HepG2 (cell line): Measurements from ENCODE around the gene NIPAL3. TPM values are rescaled to one million over a fixed set of nuclear protein-coding genes. Genes with fewer than 3 reads are reported as not detected.

Source experiments
- ATAC-seq: fragments of 200-7000 bp; cut with Tn5 transposase; 3 replicates; pipeline ENCODE4 v1.9.1; 2020; ENCODE audit warnings: mild to moderate bottlenecking, moderate library complexity
- BruUV-seq: library from RNA; stranded (reverse); fragments of 400-500 nt; replicated peaks from 2 replicates; lab custom pipeline; 2021; lab: Mats Ljungman, UMichigan
- CTCF ChIA-PET: fragments of 300-600 bp; formaldehyde crosslinking; extraction: SDS; loops from one replicate; lab custom pipeline; 2021; ENCODE audit warnings: low total read pairs, inconsistent platforms, low intra/inter-chr PET ratio; lab: Yijun Ruan, JAX
- POLR2A ChIA-PET: fragments of 350-600 bp; sonication (Branson Sonifier 250); formaldehyde crosslinking; loops from one replicate; lab custom pipeline; 2020; ENCODE audit warnings: antibody characterized with exemption, inconsistent platforms; lab: Yijun Ruan, JAX
- DNase-seq: peaks from one replicate; pipeline ENCODE4 v3.0.0-alpha.2; 2015; ENCODE audit warnings: low spot score
- FAIRE-seq: peaks from 3 replicates; lab custom pipeline; 2011; peaks lifted over from hg19 to GRCh38; lab: Jason Lieb, UNC
- H2AFZ ChIP-seq: one replicate; pipeline ENCODE4 v1.6.1; 2011; ENCODE audit warnings: low read length, inconsistent platforms
- H3K27ac ChIP-seq: fragments of 300-600 bp; 3 replicates; pipeline ENCODE4 v1.8.0; 2011; ENCODE audit warnings: mixed run types, mild to moderate bottlenecking, mixed read lengths, low read length, inconsistent platforms; ENCODE audit not compliant: insufficient read depth; ENCODE audit errors: extremely low read length
- H3K27me3 ChIP-seq, 2 experiments: fragments of 200-600 bp in 1 of 2; 2 replicates in 1 of 2; 3 replicates in 1 of 2; pipeline versions ENCODE4 v1.6.0 to v1.8.0; 2011; ENCODE audit warnings: low read length in 2 of 2, mild to moderate bottlenecking in 2 of 2, moderate library complexity in 2 of 2, inconsistent platforms in 1 of 2; ENCODE audit not compliant: insufficient read depth in 2 of 2, control insufficient read depth in 1 of 2
- H3K36me3 ChIP-seq, 2 experiments: fragments of 200-600 bp in 1 of 2; replicated peaks in 1 of 2; 2 replicates in 1 of 2; 3 replicates in 1 of 2; pipeline versions ENCODE4 v1.5.1 to v1.8.0; 2011; ENCODE audit warnings: low read length in 2 of 2, inconsistent platforms in 1 of 2; ENCODE audit not compliant: insufficient read depth in 2 of 2, control insufficient read depth in 1 of 2
- H3K4me1 ChIP-seq: 2 replicates; pipeline ENCODE4 v1.5.1; 2012; ENCODE audit warnings: low read length, inconsistent platforms; ENCODE audit not compliant: insufficient read depth
- H3K4me2 ChIP-seq: 2 replicates; pipeline ENCODE4 v1.6.0; 2011; ENCODE audit warnings: low read depth, low read length, inconsistent platforms
- H3K4me3 ChIP-seq, 3 experiments: fragments of 200-600 bp in 1 of 3; sonication (generic), shearing (Covaris generic) in 1 of 3; replicated peaks in 1 of 3; 2 replicates each; pipeline ENCODE4 v1.5.1; 2011 to 2016; ENCODE audit warnings: low read length in 3 of 3, inconsistent platforms in 2 of 3, low read depth in 2 of 3, mild to moderate bottlenecking in 2 of 3, control low read depth in 1 of 3, mixed read lengths in 1 of 3; ENCODE audit not compliant: insufficient read depth in 1 of 3
- H3K79me2 ChIP-seq: one replicate; pipeline ENCODE4 v1.6.1; 2011; ENCODE audit warnings: low read length, inconsistent platforms; ENCODE audit not compliant: insufficient read depth
- H3K9ac ChIP-seq: 2 replicates; pipeline ENCODE4 v1.6.0; 2011; ENCODE audit warnings: mild to moderate bottlenecking, low read depth, low read length, inconsistent platforms; ENCODE audit not compliant: insufficient read depth
- H3K9me3 ChIP-seq: 2 replicates; pipeline ENCODE4 v1.5.1; 2012; ENCODE audit warnings: mild to moderate bottlenecking, low read length
- H4K20me1 ChIP-seq: 2 replicates; pipeline ENCODE4 v1.6.0; 2011; ENCODE audit warnings: inconsistent platforms, mild to moderate bottlenecking, low read length, moderate library complexity; ENCODE audit not compliant: insufficient read depth
- CCDC6 ChIP-seq: sonication (generic); formaldehyde crosslinking; IDR thresholded peaks from 2 replicates; pipeline ENCODE4 v1.8.1; 2022; ENCODE audit warnings: mild to moderate bottlenecking, missing genetic modification reagents, moderate library complexity
- FIP1L1 ChIP-seq: fragments of 200-400 bp; formaldehyde crosslinking; IDR thresholded peaks from 2 replicates; pipeline ENCODE4 v1.6.1; 2018; ENCODE audit warnings: low read depth, mild to moderate bottlenecking, low read length, moderate library complexity, borderline replicate concordance; ENCODE audit not compliant: insufficient read depth
- KAT2B ChIP-seq: fragments of 150-350 bp; IDR thresholded peaks from 2 replicates; pipeline ENCODE4 v1.6.1; 2014; ENCODE audit warnings: low read depth, low read length, borderline replicate concordance
- PAF1 ChIP-seq: IDR thresholded peaks from 2 replicates; pipeline ENCODE4 v1.6.1; 2016; ENCODE audit warnings: missing genetic modification reagents, missing compliant biosample characterization
- PATZ1 ChIP-seq: sonication (generic); formaldehyde crosslinking; IDR thresholded peaks from 2 replicates; pipeline ENCODE4 v1.4.0; 2020; ENCODE audit warnings: missing genetic modification reagents
- PRDM4 ChIP-seq: sonication (generic); formaldehyde crosslinking; IDR thresholded peaks from 2 replicates; pipeline ENCODE4 v1.9.0; 2021; ENCODE audit warnings: missing genetic modification reagents, borderline replicate concordance
- SIN3B ChIP-seq: fragments of 150-350 bp; IDR thresholded peaks from 2 replicates; pipeline ENCODE4 v1.6.1; 2014; ENCODE audit warnings: low read length
- SYNCRIP ChIP-seq: fragments of 200-400 bp; formaldehyde crosslinking; IDR thresholded peaks from 2 replicates; pipeline ENCODE4 v1.6.1; 2018; ENCODE audit warnings: mild to moderate bottlenecking, low read depth, low read length; ENCODE audit not compliant: insufficient read depth
- TP53 ChIP-seq: sonication (generic); formaldehyde crosslinking; conservative IDR thresholded peaks from 2 replicates; pipeline ENCODE4 v1.4.0; 2020; ENCODE audit warnings: missing genetic modification reagents
- USF2 ChIP-seq, 2 experiments: sonication (generic) in 1 of 2; formaldehyde crosslinking in 1 of 2; IDR thresholded peaks; 2 replicates each; pipeline versions ENCODE4 v1.5.1 to v1.6.1; 2011 to 2020; ENCODE audit warnings: borderline replicate concordance in 1 of 2, low read depth in 1 of 2, low read length in 1 of 2, mild to moderate bottlenecking in 1 of 2, missing genetic modification reagents in 1 of 2, moderate library complexity in 1 of 2
- ZMAT5 ChIP-seq: sonication (generic); formaldehyde crosslinking; IDR thresholded peaks from 2 replicates; pipeline ENCODE4 v1.5.0; 2020; ENCODE audit warnings: mild to moderate bottlenecking, low read depth, missing genetic modification reagents, borderline replicate concordance
- ZNF10 ChIP-seq: sonication (generic); formaldehyde crosslinking; IDR thresholded peaks from 2 replicates; pipeline ENCODE4 v1.4.0; 2020; ENCODE audit warnings: mild to moderate bottlenecking, low read depth, missing genetic modification reagents, borderline replicate concordance
- ZNF207 ChIP-seq: fragments of 450-650 bp; IDR thresholded peaks from 2 replicates; pipeline ENCODE4 v1.6.1; 2016; ENCODE audit warnings: antibody characterized with exemption, borderline replicate concordance
- ZNF33B ChIP-seq: sonication (generic); formaldehyde crosslinking; IDR thresholded peaks from 2 replicates; pipeline ENCODE4 v1.5.1; 2020; ENCODE audit warnings: mild to moderate bottlenecking, missing genetic modification reagents
- ZNF598 ChIP-seq: sonication (generic); formaldehyde crosslinking; IDR thresholded peaks from 2 replicates; pipeline ENCODE4 v1.5.1; 2020; ENCODE audit warnings: mild to moderate bottlenecking, missing genetic modification reagents, borderline replicate concordance
- ZSCAN12 ChIP-seq: sonication (generic); formaldehyde crosslinking; IDR thresholded peaks from 2 replicates; pipeline ENCODE4 v1.9.0; 2021; ENCODE audit warnings: mild to moderate bottlenecking, missing genetic modification reagents
- WGBS: methylation state at CpG from one replicate; pipeline ENCODE4 v1.1.6; 2017; ENCODE audit warnings: low lambda C conversion rate; 5-methylcytosine and 5-hydroxymethylcytosine counted together
- in situ Hi-C: cut with HindIII; loops from 2 replicates; pipeline ENCODE4 v1.10.0; 2017; ENCODE audit warnings: low pct_unique_long_range_greater_than_20kb; ENCODE audit not compliant: extremely low pct_ligation_motif_present
- intact Hi-C: fragments of 100-400 bp; cut with micrococcal nuclease; formaldehyde crosslinking; loops from one replicate; pipeline ENCODE4 v1.10.0; 2022; ENCODE audit not compliant: unreplicated experiment
- polyA plus RNA-seq, 8 experiments: library from polyadenylated mRNA; depleted of rRNA in 3 of 8; stranded (reverse) in 7 of 8; unstranded in 1 of 8; fragments of >200 nt; fragmentation: Illumina TruSeq in 4 of 8; extraction: Trizol in 4 of 8; gene quantifications; 2 replicates each; pipeline versions ENCODE4 v1.2.1 to v1.2.3, GENCODE V29; 2011 to 2016; ENCODE audit warnings: low read depth in 4 of 8, missing spikeins in 1 of 8, mixed read lengths in 1 of 8; ENCODE audit not compliant: insufficient read depth in 1 of 8
- total RNA-seq, 5 experiments: library from RNA; depleted of rRNA; stranded (reverse); fragments of >200 nt; fragmentation: Illumina TruSeq; extraction: Trizol; gene quantifications; 2 replicates each; pipeline ENCODE4 v1.2.3, GENCODE V29; 2016; ENCODE audit warnings: low read depth in 1 of 5

The NIPAL3 gene
- total and polyA plus RNA-seq, 2 of the 13 experiments (the other 11 are each of a cell fraction or from before 2014, with no cell fraction given): 5.6 to 8.6 TPM

- intact Hi-C loops (no loop called here), in situ Hi-C loops (no loop called here)
- Histone ChIP-seq H3K36me3 (no peaks in the 10 kb centered on the region), H3K9me3 (no peaks in the 10 kb centered on the region), H3K27ac (no peak overlapping the region), H3K4me1 (peaks cover 18% of the 10 kb centered on the region), H4K20me1 (no peaks in the 10 kb centered on the region), H3K9ac (no peak overlapping the region), H3K79me2 (no peaks in the 10 kb centered on the region), H2AFZ (no peak overlapping the region), H3K4me3 (no peak overlapping the region), H3K27me3 (no peaks in the 10 kb centered on the region; a peak in 1 of 5 replicates), H3K4me2 (no peak overlapping the region)
- BruUV-seq: no TSS peak
- 51% methylated on average over 7 of the region's 7 CpGs for WGBS
- FAIRE-seq (no peak), ATAC-seq (no peak), DNase-seq (no peak)
- ChIA-PET CTCF (no interaction called here), POLR2A (no interaction called here)
- no peak for TF ChIP-seq ZNF10 (CRISPR knock-in tag)
- TF ChIP-seq CCDC6 (CRISPR knock-in tag): no peak
- TF ChIP-seq TP53: no peak
- no peak for TF ChIP-seq ZNF207
- TF ChIP-seq ZSCAN12 (CRISPR knock-in tag): no peak
- TF ChIP-seq KAT2B: no peak
- no peak for TF ChIP-seq SIN3B
- no peak for TF ChIP-seq ZNF598 (CRISPR knock-in tag)
- no peak for TF ChIP-seq SYNCRIP
- no peak for TF ChIP-seq ZMAT5 (CRISPR knock-in tag)
- TF ChIP-seq PAF1 (CRISPR knock-in tag): no peak
- no peak for TF ChIP-seq PATZ1 (CRISPR knock-in tag)
- no peak for TF ChIP-seq PRDM4 (CRISPR knock-in tag)
- TF ChIP-seq FIP1L1: no peak
- no peak for TF ChIP-seq USF2 (IDR thresholded peaks at IDR 0.05; ENCODE audit: low read depth, low read length)
- no peak for TF ChIP-seq USF2 (CRISPR knock-in tag; IDR thresholded peaks at IDR 0.05; ENCODE audit: borderline replicate concordance)
- no peak for TF ChIP-seq ZNF33B (CRISPR knock-in tag)
Measured at GRCh38 chr1:24486331-24487065, 70.9 kb downstream of the NIPAL3 start.
